IMR-90 (cell line): ENCODE measurements around the gene SKIC8. TPM values are rescaled to one million over a fixed set of nuclear protein-coding genes. Genes with fewer than 3 reads are reported as not detected.

Source experiments
- ATAC-seq: fragments of 200-7000 bp; cut with Tn5 transposase; 2 replicates; pipeline ENCODE4 v1.9.1; 2020; ENCODE audit warnings: low read depth, mild to moderate bottlenecking, moderate library complexity
- BruUV-seq: library from RNA; stranded (reverse); fragments of 400-500 nt; replicated peaks from 2 replicates; lab custom pipeline; 2021; lab: Mats Ljungman, UMichigan
- CTCF ChIA-PET: fragments of 300-600 bp; formaldehyde crosslinking; extraction: SDS; loops from one replicate; lab custom pipeline; 2021; ENCODE audit warnings: antibody characterized with exemption; lab: Yijun Ruan, JAX
- POLR2A ChIA-PET: fragments of 300-600 bp; sonication (Branson Sonifier 250); formaldehyde crosslinking; loops from one replicate; lab custom pipeline; 2022; ENCODE audit warnings: antibody characterized with exemption; ENCODE audit not compliant: unreplicated experiment; lab: Charles Lee
- DNase-seq: peaks from one replicate; pipeline ENCODE4 v3.0.0; 2013
- H2AFZ ChIP-seq: replicated peaks from 2 replicates; pipeline ENCODE3; 2013; ENCODE audit warnings: low read length, mild to moderate bottlenecking; ENCODE audit not compliant: poor library complexity
- H2AK5ac ChIP-seq: 2 replicates; pipeline ENCODE4 v1.6.1; 2013; ENCODE audit warnings: low read depth, low read length, inconsistent platforms
- H2AK9ac ChIP-seq: replicated peaks from 2 replicates; pipeline ENCODE3; 2013; ENCODE audit warnings: mild to moderate bottlenecking, low read depth, low read length, moderate library complexity; ENCODE audit not compliant: poor library complexity
- H2BK120ac ChIP-seq: 2 replicates; pipeline ENCODE4 v1.6.1; 2013; ENCODE audit warnings: low read depth, low read length, inconsistent platforms
- H2BK15ac ChIP-seq: 3 replicates; pipeline ENCODE4 v1.6.1; 2013; ENCODE audit warnings: low read depth, low read length, inconsistent platforms
- H2BK20ac ChIP-seq: 2 replicates; pipeline ENCODE4 v1.6.1; 2013; ENCODE audit warnings: low read depth, mild to moderate bottlenecking, inconsistent platforms, low read length, moderate library complexity
- H2BK5ac ChIP-seq: 2 replicates; pipeline ENCODE4 v1.6.1; 2013; ENCODE audit warnings: mild to moderate bottlenecking, low read depth, low read length, inconsistent platforms; ENCODE audit not compliant: poor library complexity, severe bottlenecking
- H3K14ac ChIP-seq: replicated peaks from 2 replicates; pipeline ENCODE4 v1.6.1; 2013; ENCODE audit warnings: low read depth, low read length, inconsistent platforms
- H3K18ac ChIP-seq: 2 replicates; pipeline ENCODE4 v1.6.1; 2013; ENCODE audit warnings: low read depth, low read length, control low read depth
- H3K23ac ChIP-seq: 2 replicates; pipeline ENCODE4 v1.6.1; 2013; ENCODE audit warnings: low read depth, low read length, inconsistent platforms
- H3K27ac ChIP-seq: 2 replicates; pipeline ENCODE4 v1.5.1; 2013; ENCODE audit warnings: mild to moderate bottlenecking, control low read depth, low read length; ENCODE audit not compliant: insufficient read depth
- H3K27me3 ChIP-seq: 2 replicates; pipeline ENCODE4 v1.6.1; 2013; ENCODE audit warnings: low read length; ENCODE audit not compliant: control insufficient read depth, insufficient read depth
- H3K36me3 ChIP-seq: 2 replicates; pipeline ENCODE4 v1.6.1; 2013; ENCODE audit warnings: low read length, mixed read lengths; ENCODE audit not compliant: control insufficient read depth, insufficient read depth
- H3K4ac ChIP-seq: 2 replicates; pipeline ENCODE4 v1.6.1; 2013; ENCODE audit warnings: low read depth, low read length, inconsistent platforms
- H3K4me1 ChIP-seq: 2 replicates; pipeline ENCODE4 v1.6.1; 2013; ENCODE audit warnings: low read length, mixed read lengths; ENCODE audit not compliant: control insufficient read depth, insufficient read depth
- H3K4me2 ChIP-seq: 2 replicates; pipeline ENCODE4 v1.6.1; 2013; ENCODE audit warnings: low read depth, mild to moderate bottlenecking, control low read depth, low read length, moderate library complexity
- H3K4me3 ChIP-seq: 2 replicates; pipeline ENCODE4 v1.5.1; 2013; ENCODE audit warnings: low read depth, mild to moderate bottlenecking, control low read depth, low read length, moderate library complexity; ENCODE audit not compliant: insufficient read depth
- H3K56ac ChIP-seq: 2 replicates; pipeline ENCODE4 v1.6.1; 2013; ENCODE audit warnings: low read length, inconsistent platforms; ENCODE audit not compliant: insufficient read depth; ENCODE audit errors: extremely low read depth
- H3K79me1 ChIP-seq, 2 experiments: 2 replicates each; pipeline ENCODE4 v1.6.1; 2013; ENCODE audit warnings: low read length in 2 of 2, inconsistent platforms in 1 of 2, low read depth in 1 of 2
- H3K9ac ChIP-seq: 2 replicates; pipeline ENCODE4 v1.6.1; 2013; ENCODE audit warnings: low read depth, low read length, control low read depth
- H3K9me1 ChIP-seq: 2 replicates; pipeline ENCODE4 v1.6.1; 2013; ENCODE audit warnings: low read length, inconsistent platforms; ENCODE audit not compliant: insufficient read depth
- H3K9me3 ChIP-seq: 2 replicates; pipeline ENCODE4 v1.6.1; 2013; ENCODE audit warnings: low read length; ENCODE audit not compliant: control insufficient read depth, insufficient read depth
- H4K20me1 ChIP-seq: 2 replicates; pipeline ENCODE4 v1.6.1; 2013; ENCODE audit warnings: low read length, inconsistent platforms; ENCODE audit not compliant: insufficient read depth
- H4K5ac ChIP-seq: 2 replicates; pipeline ENCODE4 v1.6.1; 2013; ENCODE audit warnings: mild to moderate bottlenecking, low read depth, low read length, control low read depth
- H4K8ac ChIP-seq, 2 experiments: 2 replicates each; pipeline ENCODE4 v1.6.1; 2013; ENCODE audit warnings: low read depth in 2 of 2, low read length in 2 of 2, control low read depth in 1 of 2, inconsistent platforms in 1 of 2
- H4K91ac ChIP-seq: 2 replicates; pipeline ENCODE4 v1.6.1; 2013; ENCODE audit warnings: low read depth, low read length, inconsistent platforms; ENCODE audit not compliant: insufficient read depth
- CEBPB ChIP-seq: IDR thresholded peaks from 2 replicates; pipeline ENCODE4 v1.6.1; 2012; ENCODE audit warnings: low read depth, low read length, improper control_type of control experiment
- ELK1 ChIP-seq: fragments of 150-350 bp; IDR thresholded peaks from 2 replicates; pipeline ENCODE4 v1.6.1; 2016; ENCODE audit warnings: low read depth, mild to moderate bottlenecking, low read length, moderate library complexity, borderline replicate concordance
- MAFK ChIP-seq: IDR thresholded peaks from 2 replicates; pipeline ENCODE4 v1.6.1; 2012; ENCODE audit warnings: low read depth, low read length, improper control_type of control experiment
- MAZ ChIP-seq: IDR thresholded peaks from 2 replicates; pipeline ENCODE4 v1.6.1; 2012; ENCODE audit warnings: low read depth, mild to moderate bottlenecking, low read length, improper control_type of control experiment, moderate library complexity, borderline replicate concordance
- MXI1 ChIP-seq: IDR thresholded peaks from 2 replicates; pipeline ENCODE4 v1.6.1; 2012; ENCODE audit warnings: low read depth, mild to moderate bottlenecking, low read length, moderate library complexity, borderline replicate concordance
- POLR2A ChIP-seq: IDR thresholded peaks from 2 replicates; pipeline ENCODE4 v1.6.1; 2012; ENCODE audit warnings: mild to moderate bottlenecking, low read depth, low read length
- RCOR1 ChIP-seq: IDR thresholded peaks from 2 replicates; pipeline ENCODE4 v1.6.1; 2012; ENCODE audit warnings: mild to moderate bottlenecking, low read length, improper control_type of control experiment; ENCODE audit not compliant: insufficient replicate concordance
- WGBS, 2 experiments: methylation state at CpG; one replicate each; pipeline versions ENCODE4 v1.1.5 to v1.1.7; 2013; ENCODE audit warnings: missing lambda C conversion rate in 2 of 2; ENCODE audit not compliant: insufficient read length in 1 of 2; ENCODE audit errors: extremely low coverage in 2 of 2; 5-methylcytosine and 5-hydroxymethylcytosine counted together
- dilution Hi-C: fragments of 300-500 bp; cut with HindIII; formaldehyde crosslinking; loops from one replicate; pipeline ENCODE4 v1.14.3; 2018; ENCODE audit warnings: low sequenced_read_pairs; ENCODE audit not compliant: unreplicated experiment
- in situ Hi-C: fragments of 300-500 bp; cut with MboI; formaldehyde crosslinking; loops from 3 replicates; pipeline ENCODE4 v1.14.3; 2019; ENCODE audit warnings: low sequenced_read_pairs, inconsistent platforms, mixed read lengths
- intact Hi-C: fragments of 100-400 bp; cut with micrococcal nuclease; formaldehyde crosslinking; loops from 2 replicates; pipeline ENCODE4 v1.10.0; 2022
- polyA plus RNA-seq, 3 experiments: library from polyadenylated mRNA; depleted of rRNA; stranded (reverse); fragments of >200 nt; gene quantifications; 2 replicates each; pipeline ENCODE4 v1.2.3, GENCODE V29; 2012; ENCODE audit warnings: low replicate concordance in 1 of 3
- total RNA-seq: library from RNA; depleted of rRNA; stranded (reverse); fragments of >200 nt; gene quantifications from 2 replicates; pipeline ENCODE4 v1.2.3, GENCODE V29; 2012

SKIC8 gene
- total and polyA plus RNA-seq, 2 of the 4 experiments (the other 2 are of a cell fraction) = 72.2 to 124 TPM

- Histone ChIP-seq H3K9me3 (no peaks in the 10 kb centered on the region), H3K4me1 (no peaks in the 10 kb centered on the region), H2AFZ (peak overlapping the region; percentile 44), H3K9ac (no peak overlapping the region), H4K8ac (no peak overlapping the region), H3K56ac (no peak overlapping the region), H3K23ac (no peak overlapping the region), H2AK9ac (no peak overlapping the region), H4K20me1 (no peaks in the 10 kb centered on the region; the same call in 1 of the 2 replicates), H3K9me1 (no peaks in the 10 kb centered on the region; the same call in 1 of the 2 replicates), H2BK15ac (no peak overlapping the region), H3K14ac (no peak overlapping the region), H3K36me3 (no peaks in the 10 kb centered on the region), H2BK120ac (no peak overlapping the region), H3K79me1 (no peaks in the 10 kb centered on the region), H2BK20ac (no peak overlapping the region), H3K27ac (no peak overlapping the region), H3K4ac (no peak overlapping the region), H3K4me3 (no peak overlapping the region), H2AK5ac (no peak overlapping the region), H4K91ac (no peak overlapping the region), H3K27me3 (peaks cover 9% of the 10 kb centered on the region; the same call in 1 of the 2 replicates), H3K4me2 (no peak overlapping the region), H3K18ac (no peak overlapping the region), H2BK5ac (no peak overlapping the region), H4K5ac (no peak overlapping the region)
- peak; percentile 32 for DNase-seq
- ChIA-PET CTCF (interaction anchor here (0.7 to 1.0 kb wide), 3 partner anchors 133 to 284 kb away, joined by 3 to 7 read pairs (median 3); no protein-coding TSS in a partner anchor), POLR2A (no interaction called here)
- ATAC-seq = peak; percentile 56
- no TSS peak for BruUV-seq
- dilution Hi-C loops (no loop called here), intact Hi-C loops (loop anchor here (5.0 kb wide), 2 partner anchors 111 to 341 kb away; partner anchors contain the start of gene CIB2), in situ Hi-C loops (loop anchor here (5.0 kb wide), 1 partner anchor 286 kb away; no protein-coding TSS in a partner anchor)
- 11% methylated on average over 3 of the region's 6 CpGs; no CpG with 5 or more reads in 1 of the 2 experiments for WGBS, 2 experiments
- no peak for TF ChIP-seq RCOR1
- no peak for TF ChIP-seq MXI1
- TF ChIP-seq MAFK = no peak
- TF ChIP-seq ELK1 = no peak
- TF ChIP-seq MAZ = no peak
- TF ChIP-seq CEBPB = no peak
- TF ChIP-seq POLR2A = no peak
Measured at GRCh38 chr15:78243491-78243941, 55.9 kb downstream of the SKIC8 start.
